ENCODE data around the gene SUMO4. TPM values are rescaled to one million over a fixed set of nuclear protein-coding genes. Genes with fewer than 3 reads are reported as not detected.

Gene SUMO4
- total and polyA plus RNA-seq, 3 experiments from 2014 or later: 0.48 to 3.9 (median 3.7) TPM

DNA sequence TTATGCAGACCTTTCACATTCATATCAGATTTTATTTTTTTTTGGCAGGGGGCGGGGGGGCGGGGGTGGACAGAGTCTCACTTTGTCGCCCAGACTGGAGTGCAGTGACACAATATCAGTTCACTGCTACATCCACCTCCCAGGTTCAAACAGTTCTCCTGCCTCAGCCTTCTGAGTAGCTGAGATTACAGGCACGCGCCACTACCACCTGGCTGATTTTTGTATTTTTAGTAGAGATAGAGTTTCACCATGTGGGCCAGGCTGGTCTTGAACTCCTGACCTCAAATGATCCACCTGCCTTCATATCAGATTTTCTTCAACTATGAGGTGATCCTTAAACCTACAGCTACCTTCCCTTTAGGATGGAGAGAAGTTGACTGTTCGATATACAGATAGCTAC, 8.0 kb upstream of the SUMO4 start:
- Histone ChIP-seq H3K27ac (ENCODE audit: low read depth, low read length) (no peak overlapping the region), H3K27me3 (ENCODE audit: insufficient read depth, low read length, poor library complexity, severe bottlenecking) (no peaks in the 10 kb centered on the region), H3K9me3 (ENCODE audit: low read length) (no peaks in the 10 kb centered on the region), H3K4me1 (ENCODE audit: insufficient read depth, low read length) (peaks cover 19% of the 10 kb centered on the region), H3K4me3 (ENCODE audit: low read length) (no peak overlapping the region), H3K36me3 (ENCODE audit: insufficient read depth, low read length) (no peaks in the 10 kb centered on the region)
- peaks cover 19 to 68% (median 22%) of the 10 kb centered on the region in 3 donors for H3K36me3 Mint-ChIP-seq
- peaks cover 57 to 78% (median 68%) of the 10 kb centered on the region in 3 donors for H3K4me1 Mint-ChIP-seq
- no peaks in the 10 kb centered on the region for H3K27me3 Mint-ChIP-seq
- H3K9me3 Mint-ChIP-seq: peaks cover 0 to 1% (median 0%) of the 10 kb centered on the region in 5 donors
- H3K4me3 Mint-ChIP-seq: no peak overlapping the region
- DNase-seq: no peak
- POLR2A ChIA-PET: no interaction called here
- peak overlapping the region in 1 of 8 donors; percentile 61 for H3K27ac Mint-ChIP-seq
- CTCF ChIA-PET: interaction anchor here (0.7 to 1.8 kb wide), 2 partner anchors 9 to 310 kb away, joined by 3 to 4 read pairs; no protein-coding TSS in a partner anchor

DNA sequence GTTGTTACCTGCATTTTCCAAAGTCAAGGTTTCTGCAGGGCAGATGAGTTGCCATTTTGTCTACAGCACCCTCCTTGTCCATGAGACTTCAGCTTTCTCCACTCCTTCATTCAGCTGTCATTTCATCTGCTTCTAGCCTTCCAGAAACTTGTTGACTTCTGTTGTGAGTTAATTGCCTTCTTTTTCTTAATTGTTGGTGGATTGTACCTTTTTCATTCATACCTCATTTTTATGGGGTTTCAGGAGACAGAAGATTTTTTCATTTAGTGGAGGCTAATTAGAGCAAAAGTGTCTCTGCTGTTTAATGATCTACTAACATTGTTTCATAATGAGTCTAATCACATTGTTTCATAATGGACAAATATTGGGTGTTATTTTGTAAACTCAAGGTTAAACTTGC, 7.5 kb upstream of the SUMO4 start:
- peaks cover 17 to 67% (median 23%) of the 10 kb centered on the region in 3 donors for H3K36me3 Mint-ChIP-seq
- Histone ChIP-seq H3K4me1 (ENCODE audit: insufficient read depth, low read length) (peaks cover 19% of the 10 kb centered on the region), H3K9me3 (ENCODE audit: low read length) (no peaks in the 10 kb centered on the region), H3K4me3 (ENCODE audit: low read length) (no peak overlapping the region), H3K27ac (ENCODE audit: low read depth, low read length) (no peak overlapping the region), H3K36me3 (ENCODE audit: insufficient read depth, low read length) (peaks cover 3% of the 10 kb centered on the region), H3K27me3 (ENCODE audit: insufficient read depth, low read length, poor library complexity, severe bottlenecking) (no peaks in the 10 kb centered on the region)
- H3K4me3 Mint-ChIP-seq: peak overlapping the region in 1 of 7 donors; percentile 15
- no peak for DNase-seq
- peaks cover 59 to 77% (median 66%) of the 10 kb centered on the region in 3 donors for H3K4me1 Mint-ChIP-seq
- POLR2A ChIA-PET: no interaction called here
- no peaks in the 10 kb centered on the region for H3K9me3 Mint-ChIP-seq
- peak overlapping the region in 5 of 8 donors; percentile 3 to 44 (median 18) for H3K27ac Mint-ChIP-seq
- no peaks in the 10 kb centered on the region for H3K27me3 Mint-ChIP-seq
- CTCF ChIA-PET: interaction anchor here (1.8 kb wide), 1 partner anchor 310 kb away, joined by 4 read pairs; no protein-coding TSS in a partner anchor

DNA sequence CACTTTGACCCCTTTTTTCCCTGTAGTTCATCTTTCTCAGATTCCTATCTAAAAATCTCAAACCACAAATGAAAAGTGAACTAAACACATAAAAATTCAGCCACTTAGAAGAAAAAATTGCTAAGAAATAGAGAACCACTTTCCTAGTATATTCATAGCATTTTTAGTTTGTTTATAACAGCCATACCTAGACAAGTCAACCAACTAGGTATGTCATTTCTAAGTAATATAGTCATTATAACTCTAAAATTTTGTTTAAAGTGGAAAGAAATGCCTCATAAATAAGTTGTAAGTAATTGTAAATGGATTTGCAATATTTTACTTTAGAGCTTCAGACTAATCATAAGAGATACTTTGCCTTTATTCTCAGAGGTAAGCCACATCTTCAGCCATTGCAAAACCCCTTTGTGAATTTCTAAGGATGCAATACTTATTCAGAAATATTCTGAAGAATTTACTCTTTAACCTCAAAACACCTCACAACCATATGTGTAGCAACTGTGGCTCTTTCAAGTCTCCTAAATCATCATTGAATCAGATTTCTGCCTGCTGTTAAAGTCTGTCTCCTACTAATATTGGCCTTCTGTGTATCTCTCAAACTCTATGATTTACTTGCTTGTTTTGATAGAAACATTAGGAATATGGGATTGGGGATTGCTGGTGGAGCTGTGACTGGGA, 6.9 kb upstream of the SUMO4 start:
- CTCF ChIA-PET: interaction anchor here (1.8 kb wide), 1 partner anchor 311 kb away, joined by 4 read pairs; no protein-coding TSS in a partner anchor
- POLR2A ChIA-PET: no interaction called here
- H3K27me3 ChIP-seq (ENCODE audit: insufficient read depth, low read length, poor library complexity, severe bottlenecking): no peaks in the 10 kb centered on the region
- no peaks in the 10 kb centered on the region for H3K9me3 ChIP-seq (ENCODE audit: low read length)
- H3K36me3 Mint-ChIP-seq: peaks cover 16 to 65% (median 26%) of the 10 kb centered on the region in 3 donors
- H3K27ac Mint-ChIP-seq: peak overlapping the region in 3 of 8 donors; percentile 3 to 67 (median 9)
- no peak overlapping the region for H3K27ac ChIP-seq (ENCODE audit: low read depth, low read length)
- no peak for DNase-seq
- H3K36me3 ChIP-seq (ENCODE audit: insufficient read depth, low read length): peaks cover 9% of the 10 kb centered on the region
- no peaks in the 10 kb centered on the region for H3K27me3 Mint-ChIP-seq
- no peaks in the 10 kb centered on the region for H3K9me3 Mint-ChIP-seq
- H3K4me1 ChIP-seq (ENCODE audit: insufficient read depth, low read length): peaks cover 15% of the 10 kb centered on the region
- H3K4me3 ChIP-seq (ENCODE audit: low read length): no peak overlapping the region
- peaks cover 57 to 73% (median 64%) of the 10 kb centered on the region in 3 donors for H3K4me1 Mint-ChIP-seq
- H3K4me3 Mint-ChIP-seq: no peak overlapping the region

DNA sequence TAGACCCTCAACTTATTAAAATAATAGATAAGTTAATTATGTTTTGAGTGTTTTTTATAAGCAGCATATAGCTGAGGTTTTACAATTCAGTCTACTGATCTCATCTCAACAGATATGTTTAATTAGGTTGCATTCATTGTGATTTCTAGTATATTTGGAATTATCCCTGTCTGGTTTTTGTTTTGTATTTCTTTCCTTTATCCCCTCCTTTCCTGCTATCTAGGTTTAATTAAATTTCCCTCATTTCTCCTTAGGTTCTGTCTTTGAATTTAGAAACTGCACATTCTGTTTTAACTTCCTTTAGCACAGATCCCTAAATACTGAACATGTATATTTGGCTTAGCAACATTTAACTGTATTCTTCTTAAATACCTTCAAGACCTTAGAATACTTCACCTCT, 4.9 kb upstream of the SUMO4 start:
- H3K27ac Mint-ChIP-seq: peak overlapping the region in 4 of 8 donors; percentile 3 to 6 (median 4)
- H3K27ac ChIP-seq (ENCODE audit: low read depth, low read length): no peak overlapping the region
- H3K36me3 Mint-ChIP-seq: peaks cover 19 to 67% (median 30%) of the 10 kb centered on the region in 3 donors

DNA sequence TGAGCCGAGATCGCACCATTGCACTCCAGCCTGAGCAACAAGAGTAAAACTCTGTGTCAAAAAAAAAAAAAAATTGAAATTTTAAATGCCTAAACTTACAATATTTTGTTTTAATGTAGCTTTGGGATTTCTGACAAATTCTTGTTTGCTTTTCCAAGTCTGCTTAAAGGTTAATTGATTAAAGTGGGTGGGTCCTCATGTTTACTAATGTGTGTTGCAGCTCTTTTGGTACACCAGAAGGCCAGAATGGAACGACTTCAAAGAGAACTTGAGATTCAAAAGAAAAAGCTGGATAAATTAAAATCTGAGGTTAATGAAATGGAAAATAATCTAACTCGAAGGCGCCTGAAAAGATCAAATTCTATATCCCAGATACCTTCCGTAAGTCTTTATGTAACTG, 2.7 kb upstream of the SUMO4 start:
- peaks cover 22 to 72% (median 22%) of the 10 kb centered on the region in 3 donors for H3K36me3 Mint-ChIP-seq
- peak overlapping the region in 1 of 7 donors; percentile 19 for H3K4me3 Mint-ChIP-seq
- no peak for DNase-seq
- no peaks in the 10 kb centered on the region for H3K27me3 Mint-ChIP-seq
- peaks cover 39 to 46% (median 41%) of the 10 kb centered on the region in 3 donors for H3K4me1 Mint-ChIP-seq
- no peaks in the 10 kb centered on the region for H3K9me3 ChIP-seq (ENCODE audit: low read length)
- peaks cover 12% of the 10 kb centered on the region for H3K4me1 ChIP-seq (ENCODE audit: insufficient read depth, low read length)
- H3K36me3 ChIP-seq (ENCODE audit: insufficient read depth, low read length): peaks cover 23% of the 10 kb centered on the region
- ChIA-PET CTCF (interaction anchor here (1.1 to 1.4 kb wide), 2 partner anchors 37 to 302 kb away, joined by 3 read pairs; no protein-coding TSS in a partner anchor), POLR2A (no interaction called here)
- H3K27ac ChIP-seq (ENCODE audit: low read depth, low read length): no peak overlapping the region
- H3K27me3 ChIP-seq (ENCODE audit: insufficient read depth, low read length, poor library complexity, severe bottlenecking): no peaks in the 10 kb centered on the region
- peak overlapping the region in 2 of 8 donors; percentile 30 to 35 for H3K27ac Mint-ChIP-seq
- H3K9me3 Mint-ChIP-seq: no peaks in the 10 kb centered on the region
- H3K4me3 ChIP-seq (ENCODE audit: low read length): no peak overlapping the region

More for the DNA sequence above, 4.9 kb upstream of the SUMO4 start:
- Histone ChIP-seq H3K4me3 (ENCODE audit: low read length) (no peak overlapping the region), H3K36me3 (ENCODE audit: insufficient read depth, low read length) (peaks cover 17% of the 10 kb centered on the region), H3K9me3 (ENCODE audit: low read length) (no peaks in the 10 kb centered on the region), H3K4me1 (ENCODE audit: insufficient read depth, low read length) (peaks cover 14% of the 10 kb centered on the region), H3K27me3 (ENCODE audit: insufficient read depth, low read length, poor library complexity, severe bottlenecking) (no peaks in the 10 kb centered on the region)
- ChIA-PET CTCF (interaction anchor here (0.8 kb wide), 1 partner anchor 367 kb away, joined by 3 read pairs; no protein-coding TSS in a partner anchor), POLR2A (no interaction called here)
- Mint-ChIP-seq H3K27me3 (no peaks in the 10 kb centered on the region), H3K4me3 (no peak overlapping the region), H3K9me3 (no peaks in the 10 kb centered on the region), H3K4me1 (peaks cover 54 to 63% (median 57%) of the 10 kb centered on the region in 3 donors)
- DNase-seq: no peak

DNA sequence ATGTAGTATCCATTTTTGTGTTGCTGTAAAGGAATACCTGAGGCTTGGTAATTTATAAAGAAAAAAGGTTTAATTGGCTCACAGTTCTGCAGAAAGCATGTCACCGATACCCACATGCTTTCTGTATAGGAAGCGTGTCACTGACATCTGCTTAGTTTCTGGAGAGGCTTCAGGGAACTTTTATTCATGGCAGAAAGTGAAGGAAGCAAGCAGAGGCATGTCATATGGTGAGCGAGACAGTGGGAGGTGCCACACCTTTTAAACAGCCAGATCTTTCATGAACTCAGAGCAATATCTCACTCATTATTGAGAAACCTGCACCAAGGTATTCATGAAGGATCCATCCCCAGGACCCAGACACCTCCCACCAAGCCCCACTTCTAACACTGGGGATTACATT, 3.5 kb downstream of the SUMO4 start:
- Mint-ChIP-seq H3K36me3 (peaks cover 20 to 76% (median 31%) of the 10 kb centered on the region in 3 donors), H3K27me3 (no peaks in the 10 kb centered on the region), H3K27ac (peak overlapping the region in 4 of 8 donors; percentile 37 to 81 (median 70)), H3K4me1 (peaks cover 6 to 11% (median 7%) of the 10 kb centered on the region in 3 donors), H3K9me3 (no peaks in the 10 kb centered on the region), H3K4me3 (no peak overlapping the region)
- DNase-seq: no peak
- Histone ChIP-seq H3K27ac (ENCODE audit: low read depth, low read length) (no peak overlapping the region), H3K4me1 (ENCODE audit: insufficient read depth, low read length) (no peaks in the 10 kb centered on the region), H3K4me3 (ENCODE audit: low read length) (no peak overlapping the region), H3K9me3 (ENCODE audit: low read length) (no peaks in the 10 kb centered on the region), H3K36me3 (ENCODE audit: insufficient read depth, low read length) (peaks cover 19% of the 10 kb centered on the region), H3K27me3 (ENCODE audit: insufficient read depth, low read length, poor library complexity, severe bottlenecking) (no peaks in the 10 kb centered on the region)
- POLR2A ChIA-PET: no interaction called here
- CTCF ChIA-PET: no interaction called here

DNA sequence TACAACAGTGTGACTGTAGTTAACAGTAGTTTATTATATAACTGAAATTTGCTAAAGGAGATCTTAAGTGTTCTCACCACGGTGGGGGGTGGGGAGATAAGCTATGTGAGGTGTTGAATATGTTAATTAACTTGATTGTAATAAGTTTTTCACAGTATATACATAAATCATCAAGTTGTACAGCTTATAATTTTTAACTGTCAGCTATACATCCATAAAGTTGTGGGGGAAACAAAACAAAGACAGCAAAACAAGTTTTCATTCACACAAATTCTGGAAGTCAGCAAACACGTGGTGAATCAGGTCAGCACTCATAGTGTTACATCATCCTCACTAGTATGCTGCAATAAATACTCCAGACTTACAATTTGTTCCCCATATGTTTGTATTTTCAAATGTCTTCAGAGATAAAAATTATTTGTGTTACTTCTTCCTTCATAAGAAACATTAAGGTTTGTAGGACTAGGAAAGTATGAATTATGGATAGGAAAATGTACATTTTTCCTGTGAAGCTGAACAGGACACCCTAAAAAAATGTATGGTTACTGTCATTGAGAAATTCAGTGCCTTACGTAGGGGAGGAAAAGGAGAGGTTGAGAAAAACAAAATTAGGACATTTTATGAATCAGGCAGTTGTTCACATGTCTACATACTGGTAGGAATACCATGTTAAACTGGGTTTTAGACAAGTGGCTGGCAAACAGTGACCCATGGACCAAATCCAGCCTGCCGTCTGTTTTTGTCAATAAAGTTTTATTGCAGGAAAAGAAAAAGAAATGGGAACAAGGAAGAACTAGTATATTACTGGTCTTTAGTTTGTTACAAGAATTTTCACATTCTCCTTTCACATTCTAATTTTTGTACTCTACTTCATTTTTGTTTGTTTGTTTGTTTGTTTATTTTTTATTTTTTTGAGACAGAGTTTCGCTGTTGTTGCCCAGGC, 6.0 kb downstream of the SUMO4 start:
- Mint-ChIP-seq H3K27ac (peak overlapping the region in 5 of 8 donors; percentile 29 to 87 (median 45)), H3K9me3 (no peaks in the 10 kb centered on the region), H3K36me3 (peaks cover 9 to 78% (median 22%) of the 10 kb centered on the region in 3 donors), H3K27me3 (no peaks in the 10 kb centered on the region), H3K4me3 (no peak overlapping the region), H3K4me1 (peaks cover 6 to 21% (median 7%) of the 10 kb centered on the region in 3 donors)
- no peak overlapping the region for H3K27ac ChIP-seq (ENCODE audit: low read depth, low read length)
- no peaks in the 10 kb centered on the region for H3K9me3 ChIP-seq (ENCODE audit: low read length)
- H3K27me3 ChIP-seq (ENCODE audit: insufficient read depth, low read length, poor library complexity, severe bottlenecking): no peaks in the 10 kb centered on the region
- ChIA-PET POLR2A (no interaction called here), CTCF (interaction anchor here (0.9 kb wide), 1 partner anchor 324 kb away, joined by 3 read pairs; no protein-coding TSS in a partner anchor)
- no peak for DNase-seq
- H3K4me1 ChIP-seq (ENCODE audit: insufficient read depth, low read length): no peaks in the 10 kb centered on the region
- H3K36me3 ChIP-seq (ENCODE audit: insufficient read depth, low read length): peaks cover 13% of the 10 kb centered on the region
- no peak overlapping the region for H3K4me3 ChIP-seq (ENCODE audit: low read length)

Data from CD8-positive, alpha-beta memory T cell (primary cell).